SK-N-SH treated with all-trans-retinoic acid at 6 μM for 48 hours (cell line): ENCODE data around the gene GGCX.
A peak's percentile ranks its signal among the peaks of the same experiment; 100 is the strongest.

Source experiments
- ATAC-seq: fragments of 200-7000 bp; cut with Tn5 transposase; 3 replicates; pipeline ENCODE4 v1.9.1; 2020; ENCODE audit warnings: mild to moderate bottlenecking, moderate library complexity
- ARNTL ChIP-seq: fragments of 450-650 bp; formaldehyde crosslinking; IDR thresholded peaks from 2 replicates; pipeline ENCODE4 v1.5.0; 2020; ENCODE audit warnings: low read depth, mild to moderate bottlenecking, moderate library complexity, borderline replicate concordance
- BACH2 ChIP-seq: fragments of 250-450 bp; sonication (Bioruptor Pico); IDR thresholded peaks from 2 replicates; pipeline ENCODE4 v1.9.0; 2021; ENCODE audit warnings: mild to moderate bottlenecking, borderline replicate concordance
- CSDC2 ChIP-seq: fragments of 250-450 bp; sonication (Bioruptor Pico); IDR thresholded peaks from 2 replicates; pipeline ENCODE4 v1.5.0; 2020; ENCODE audit warnings: mild to moderate bottlenecking, moderate library complexity
- ESRRG ChIP-seq: fragments of 250-450 bp; sonication (Bioruptor Pico); IDR thresholded peaks from 2 replicates; pipeline ENCODE4 v1.6.1; 2021; ENCODE audit warnings: mild to moderate bottlenecking
- GLIS3 ChIP-seq: fragments of 250-450 bp; sonication (Bioruptor Pico); IDR thresholded peaks from 2 replicates; pipeline ENCODE4 v1.5.0; 2020; ENCODE audit warnings: mild to moderate bottlenecking, moderate library complexity
- ISL1 ChIP-seq: fragments of 250-450 bp; sonication (Bioruptor Pico); IDR thresholded peaks from 2 replicates; pipeline ENCODE4 v2.1.2; 2022; ENCODE audit warnings: mild to moderate bottlenecking, moderate library complexity
- OSR1 ChIP-seq: fragments of 250-450 bp; sonication (Bioruptor Pico); IDR thresholded peaks from 2 replicates; pipeline ENCODE4 v1.8.0; 2022; ENCODE audit warnings: moderate library complexity, mild to moderate bottlenecking, inconsistent platforms
- POU6F1 ChIP-seq: fragments of 250-450 bp; sonication (Bioruptor Pico); IDR thresholded peaks from 2 replicates; pipeline ENCODE4 v1.8.0; 2021; ENCODE audit warnings: low read depth, mild to moderate bottlenecking, moderate library complexity, borderline replicate concordance
- PPARA ChIP-seq: fragments of 250-450 bp; sonication (Bioruptor Pico); IDR thresholded peaks from 2 replicates; pipeline ENCODE4 v1.5.0; 2020; ENCODE audit warnings: mild to moderate bottlenecking, borderline replicate concordance
- RARB ChIP-seq: fragments of 250-450 bp; sonication (Bioruptor Pico); IDR thresholded peaks from 2 replicates; pipeline ENCODE4 v1.8.0; 2021; ENCODE audit warnings: mild to moderate bottlenecking, moderate library complexity
- SNAI2 ChIP-seq: fragments of 250-450 bp; sonication (Bioruptor Pico); IDR thresholded peaks from 2 replicates; pipeline ENCODE4 v1.5.0; 2020; ENCODE audit warnings: mild to moderate bottlenecking, moderate library complexity
- TOX ChIP-seq: fragments of 250-450 bp; sonication (Bioruptor Pico); IDR thresholded peaks from 2 replicates; pipeline ENCODE4 v1.8.0; 2021; ENCODE audit warnings: mild to moderate bottlenecking, moderate library complexity, borderline replicate concordance
- TSHZ2 ChIP-seq: fragments of 250-450 bp; sonication (Bioruptor Pico); IDR thresholded peaks from 2 replicates; pipeline ENCODE4 v1.5.0; 2020; ENCODE audit warnings: mild to moderate bottlenecking, moderate library complexity
- ZC3H10 ChIP-seq: fragments of 250-450 bp; sonication (Bioruptor Pico); IDR thresholded peaks from 2 replicates; pipeline ENCODE4 v1.5.1; 2021; ENCODE audit warnings: mild to moderate bottlenecking, moderate library complexity
- ZFP3 ChIP-seq: fragments of 250-450 bp; sonication (Bioruptor Pico); IDR thresholded peaks from 2 replicates; pipeline ENCODE4 v1.5.0; 2020; ENCODE audit warnings: mild to moderate bottlenecking, moderate library complexity
- ZFP30 ChIP-seq: fragments of 450-650 bp; formaldehyde crosslinking; IDR thresholded peaks from 2 replicates; pipeline ENCODE4 v1.5.0; 2022; ENCODE audit warnings: mild to moderate bottlenecking, moderate library complexity
- ZNF70 ChIP-seq: fragments of 450-650 bp; formaldehyde crosslinking; IDR thresholded peaks from 2 replicates; pipeline ENCODE4 v1.5.0; 2020; ENCODE audit warnings: mild to moderate bottlenecking, moderate library complexity
- TF ChIP-seq, protein P1 (sequence below): fragments of 250-450 bp; sonication (Bioruptor Pico); IDR thresholded peaks from 2 replicates; pipeline ENCODE4 v1.5.1; 2021; ENCODE audit warnings: mild to moderate bottlenecking, moderate library complexity

Gene GGCX

DNA sequence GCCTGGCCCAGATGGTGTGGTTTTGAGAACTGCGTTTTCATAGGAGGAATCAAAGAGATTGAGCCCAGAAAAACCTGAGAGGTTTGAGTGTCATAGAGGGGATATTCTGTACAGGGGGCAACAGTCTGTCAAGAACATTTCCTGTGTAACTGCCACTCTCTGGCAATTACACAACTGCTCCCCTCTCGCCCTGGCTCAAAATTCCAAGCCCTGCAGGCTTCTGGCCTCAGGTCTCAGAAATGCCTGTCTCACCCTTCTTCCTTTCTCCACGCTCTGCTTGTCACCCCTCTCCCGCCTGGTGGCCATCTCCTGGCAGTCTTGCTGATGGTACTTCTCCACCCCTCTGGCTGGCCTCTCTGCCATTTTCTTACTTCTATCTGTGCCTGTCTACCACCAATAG lies 26.9 kb upstream of the GGCX start:
- no peak for ATAC-seq
- TF ChIP-seq TSHZ2 (CRISPR knock-in tag): no peak
- TF ChIP-seq PPARA: no peak
- TF ChIP-seq ISL1 (CRISPR knock-in tag): no peak
- TF ChIP-seq ZFP3 (CRISPR knock-in tag): no peak
- TF ChIP-seq GLIS3: no peak
- TF ChIP-seq SNAI2 (CRISPR knock-in tag): no peak
- TF ChIP-seq, protein P1, sequence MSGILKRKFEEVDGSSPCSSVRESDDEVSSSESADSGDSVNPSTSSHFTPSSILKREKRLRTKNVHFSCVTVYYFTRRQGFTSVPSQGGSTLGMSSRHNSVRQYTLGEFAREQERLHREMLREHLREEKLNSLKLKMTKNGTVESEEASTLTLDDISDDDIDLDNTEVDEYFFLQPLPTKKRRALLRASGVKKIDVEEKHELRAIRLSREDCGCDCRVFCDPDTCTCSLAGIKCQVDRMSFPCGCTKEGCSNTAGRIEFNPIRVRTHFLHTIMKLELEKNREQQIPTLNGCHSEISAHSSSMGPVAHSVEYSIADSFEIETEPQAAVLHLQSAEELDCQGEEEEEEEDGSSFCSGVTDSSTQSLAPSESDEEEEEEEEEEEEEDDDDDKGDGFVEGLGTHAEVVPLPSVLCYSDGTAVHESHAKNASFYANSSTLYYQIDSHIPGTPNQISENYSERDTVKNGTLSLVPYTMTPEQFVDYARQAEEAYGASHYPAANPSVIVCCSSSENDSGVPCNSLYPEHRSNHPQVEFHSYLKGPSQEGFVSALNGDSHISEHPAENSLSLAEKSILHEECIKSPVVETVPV (CRISPR knock-in tag): no peak
- no peak for TF ChIP-seq POU6F1 (CRISPR knock-in tag)
- TF ChIP-seq RARB (CRISPR knock-in tag): no peak
- no peak for TF ChIP-seq CSDC2 (CRISPR knock-in tag)
- TF ChIP-seq BACH2 (CRISPR knock-in tag): no peak
- no peak for TF ChIP-seq OSR1 (CRISPR knock-in tag)
- no peak for TF ChIP-seq ZNF70 (CRISPR knock-in tag)
- no peak for TF ChIP-seq ESRRG

DNA sequence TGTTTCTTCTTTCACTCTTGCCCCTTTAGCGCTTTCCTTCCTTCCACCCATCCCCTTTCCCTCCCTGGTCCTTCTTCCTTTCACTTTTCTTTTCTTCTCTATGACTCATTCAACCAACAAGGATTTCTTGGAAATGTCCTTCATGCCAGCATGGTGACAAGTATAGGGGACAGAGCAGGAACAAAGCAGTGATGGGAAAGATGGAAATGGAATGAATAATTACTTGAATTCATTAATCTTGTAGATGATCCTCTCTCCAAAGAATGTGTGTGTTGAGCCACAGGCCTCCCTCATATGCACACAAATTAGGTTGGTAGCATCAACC lies 24.4 kb upstream of the GGCX start:
- no peak for TF ChIP-seq PPARA
- no peak for TF ChIP-seq TOX (CRISPR knock-in tag)
- TF ChIP-seq RARB (CRISPR knock-in tag): no peak
- no peak for TF ChIP-seq ZC3H10 (CRISPR knock-in tag)
- TF ChIP-seq CSDC2 (CRISPR knock-in tag): no peak
- TF ChIP-seq ISL1 (CRISPR knock-in tag): no peak
- no peak for TF ChIP-seq SNAI2 (CRISPR knock-in tag)
- no peak for TF ChIP-seq ARNTL
- no peak for TF ChIP-seq TSHZ2 (CRISPR knock-in tag)
- TF ChIP-seq, protein P1 (CRISPR knock-in tag): no peak
- no peak for TF ChIP-seq GLIS3
- TF ChIP-seq ZFP3 (CRISPR knock-in tag): no peak
- TF ChIP-seq ZFP30 (CRISPR knock-in tag): no peak
- TF ChIP-seq POU6F1 (CRISPR knock-in tag): no peak
- ATAC-seq: peak; percentile 26; the same call in 2 of the 3 replicates
